ENCODE data around the gene ZBTB38.

GRCh38 chr3:141368062-141368924 is at the start of gene ZBTB38:
- TF ChIP-seq CTCF (IDR thresholded peaks at IDR 0.05) (no peak), EZH2 (IDR thresholded peaks at IDR 0.05) (no peak)
